Neural cell (in vitro differentiated cells): Measurements from ENCODE around the gene ARHGAP24.

Experiments
- RAD21 ChIP-seq: fragments of 450-650 bp; conservative IDR thresholded peaks from 2 replicates; pipeline ENCODE4 v1.6.1; 2014; ENCODE audit warnings: antibody characterized with exemption, mild to moderate bottlenecking, moderate library complexity
- SMC3 ChIP-seq: fragments of 450-650 bp; conservative IDR thresholded peaks from 2 replicates; pipeline ENCODE4 v1.6.1; 2014; ENCODE audit warnings: antibody characterized with exemption, mild to moderate bottlenecking, moderate library complexity; ENCODE audit not compliant: poor library complexity
- TAF1 ChIP-seq: IDR thresholded peaks from 2 replicates; pipeline ENCODE4 v1.6.1; 2012; ENCODE audit warnings: low read depth
- TF ChIP-seq, protein P1 (sequence below): fragments of 450-650 bp; IDR thresholded peaks from 2 replicates; pipeline ENCODE4 v1.5.1; 2014; ENCODE audit warnings: antibody characterized with exemption, mild to moderate bottlenecking, moderate library complexity; ENCODE audit not compliant: poor library complexity, severe bottlenecking
- TF ChIP-seq, protein P2 (sequence below): IDR thresholded peaks from 2 replicates; pipeline ENCODE4 v1.6.1; 2012; ENCODE audit warnings: borderline replicate concordance

DNA sequence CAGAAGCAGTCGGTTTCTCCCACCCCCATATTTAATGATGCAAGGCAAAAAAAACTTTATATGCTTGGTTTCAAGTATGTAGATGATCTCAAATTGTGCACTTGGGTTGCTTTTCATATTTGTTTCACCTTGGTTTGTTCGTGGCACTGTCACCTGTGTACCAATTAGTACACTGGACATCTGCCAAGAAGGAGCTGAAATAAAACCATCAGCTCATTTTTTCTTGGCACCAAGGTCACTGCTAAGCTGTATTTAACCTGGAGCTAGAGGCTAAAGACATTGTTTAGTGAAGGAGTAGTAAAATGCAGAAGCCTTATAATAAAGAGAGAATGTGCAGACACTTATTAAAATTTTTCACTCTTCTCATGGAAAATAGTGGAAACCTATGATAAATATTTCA, 430.8 kb downstream of the ARHGAP24 start:
- no peak for TF ChIP-seq SMC3
- TF ChIP-seq, protein P1, sequence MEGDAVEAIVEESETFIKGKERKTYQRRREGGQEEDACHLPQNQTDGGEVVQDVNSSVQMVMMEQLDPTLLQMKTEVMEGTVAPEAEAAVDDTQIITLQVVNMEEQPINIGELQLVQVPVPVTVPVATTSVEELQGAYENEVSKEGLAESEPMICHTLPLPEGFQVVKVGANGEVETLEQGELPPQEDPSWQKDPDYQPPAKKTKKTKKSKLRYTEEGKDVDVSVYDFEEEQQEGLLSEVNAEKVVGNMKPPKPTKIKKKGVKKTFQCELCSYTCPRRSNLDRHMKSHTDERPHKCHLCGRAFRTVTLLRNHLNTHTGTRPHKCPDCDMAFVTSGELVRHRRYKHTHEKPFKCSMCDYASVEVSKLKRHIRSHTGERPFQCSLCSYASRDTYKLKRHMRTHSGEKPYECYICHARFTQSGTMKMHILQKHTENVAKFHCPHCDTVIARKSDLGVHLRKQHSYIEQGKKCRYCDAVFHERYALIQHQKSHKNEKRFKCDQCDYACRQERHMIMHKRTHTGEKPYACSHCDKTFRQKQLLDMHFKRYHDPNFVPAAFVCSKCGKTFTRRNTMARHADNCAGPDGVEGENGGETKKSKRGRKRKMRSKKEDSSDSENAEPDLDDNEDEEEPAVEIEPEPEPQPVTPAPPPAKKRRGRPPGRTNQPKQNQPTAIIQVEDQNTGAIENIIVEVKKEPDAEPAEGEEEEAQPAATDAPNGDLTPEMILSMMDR = no peak
- no peak for TF ChIP-seq TAF1
- TF ChIP-seq, protein P2, sequence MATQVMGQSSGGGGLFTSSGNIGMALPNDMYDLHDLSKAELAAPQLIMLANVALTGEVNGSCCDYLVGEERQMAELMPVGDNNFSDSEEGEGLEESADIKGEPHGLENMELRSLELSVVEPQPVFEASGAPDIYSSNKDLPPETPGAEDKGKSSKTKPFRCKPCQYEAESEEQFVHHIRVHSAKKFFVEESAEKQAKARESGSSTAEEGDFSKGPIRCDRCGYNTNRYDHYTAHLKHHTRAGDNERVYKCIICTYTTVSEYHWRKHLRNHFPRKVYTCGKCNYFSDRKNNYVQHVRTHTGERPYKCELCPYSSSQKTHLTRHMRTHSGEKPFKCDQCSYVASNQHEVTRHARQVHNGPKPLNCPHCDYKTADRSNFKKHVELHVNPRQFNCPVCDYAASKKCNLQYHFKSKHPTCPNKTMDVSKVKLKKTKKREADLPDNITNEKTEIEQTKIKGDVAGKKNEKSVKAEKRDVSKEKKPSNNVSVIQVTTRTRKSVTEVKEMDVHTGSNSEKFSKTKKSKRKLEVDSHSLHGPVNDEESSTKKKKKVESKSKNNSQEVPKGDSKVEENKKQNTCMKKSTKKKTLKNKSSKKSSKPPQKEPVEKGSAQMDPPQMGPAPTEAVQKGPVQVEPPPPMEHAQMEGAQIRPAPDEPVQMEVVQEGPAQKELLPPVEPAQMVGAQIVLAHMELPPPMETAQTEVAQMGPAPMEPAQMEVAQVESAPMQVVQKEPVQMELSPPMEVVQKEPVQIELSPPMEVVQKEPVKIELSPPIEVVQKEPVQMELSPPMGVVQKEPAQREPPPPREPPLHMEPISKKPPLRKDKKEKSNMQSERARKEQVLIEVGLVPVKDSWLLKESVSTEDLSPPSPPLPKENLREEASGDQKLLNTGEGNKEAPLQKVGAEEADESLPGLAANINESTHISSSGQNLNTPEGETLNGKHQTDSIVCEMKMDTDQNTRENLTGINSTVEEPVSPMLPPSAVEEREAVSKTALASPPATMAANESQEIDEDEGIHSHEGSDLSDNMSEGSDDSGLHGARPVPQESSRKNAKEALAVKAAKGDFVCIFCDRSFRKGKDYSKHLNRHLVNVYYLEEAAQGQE = no peak
- no peak for TF ChIP-seq RAD21
